Measurements from ENCODE around the gene ZNF469.

ZNF469 gene

GRCh38 chr16:88389621-88390160 is 6.9 kb downstream of the ZNF469 start:
- Histone ChIP-seq H3K4me3 (ENCODE audit: low read length) (no peak overlapping the region), H3K4me1 (ENCODE audit: control insufficient read depth, insufficient read depth, low read length) (no peaks in the 10 kb centered on the region), H3K27me3 (ENCODE audit: control insufficient read depth, insufficient read depth, low read length) (peaks cover 22% of the 10 kb centered on the region), H3K36me3 (ENCODE audit: control insufficient read depth, insufficient read depth, low read length) (no peaks in the 10 kb centered on the region), H3K27ac (ENCODE audit: low read depth, low read length) (no peak overlapping the region), H3K9ac (ENCODE audit: low read length) (no peak overlapping the region)

- Histone ChIP-seq H3K27ac (ENCODE audit: low read depth, low read length) (no peak overlapping the region), H3K4me3 (ENCODE audit: low read length) (no peak overlapping the region), H3K9ac (ENCODE audit: low read length) (no peak overlapping the region), H3K36me3 (ENCODE audit: control insufficient read depth, insufficient read depth, low read length) (no peaks in the 10 kb centered on the region), H3K4me1 (ENCODE audit: control insufficient read depth, insufficient read depth, low read length) (no peaks in the 10 kb centered on the region), H3K27me3 (ENCODE audit: control insufficient read depth, insufficient read depth, low read length) (peaks cover 18% of the 10 kb centered on the region)
Measured at GRCh38 chr16:88390265-88390664, 7.5 kb downstream of the ZNF469 start.

GRCh38 chr16:88390735-88391134 is 8.0 kb downstream of the ZNF469 start:
- Histone ChIP-seq H3K4me1 (ENCODE audit: control insufficient read depth, insufficient read depth, low read length) (no peaks in the 10 kb centered on the region), H3K36me3 (ENCODE audit: control insufficient read depth, insufficient read depth, low read length) (no peaks in the 10 kb centered on the region), H3K27me3 (ENCODE audit: control insufficient read depth, insufficient read depth, low read length) (peaks cover 14% of the 10 kb centered on the region), H3K9ac (ENCODE audit: low read length) (no peak overlapping the region), H3K4me3 (ENCODE audit: low read length) (no peak overlapping the region), H3K27ac (ENCODE audit: low read depth, low read length) (no peak overlapping the region)

- peaks cover 10% of the 10 kb centered on the region for H3K27me3 ChIP-seq (ENCODE audit: control insufficient read depth, insufficient read depth, low read length)
- no peaks in the 10 kb centered on the region for H3K4me1 ChIP-seq (ENCODE audit: control insufficient read depth, insufficient read depth, low read length)
Measured at GRCh38 chr16:88391144-88391850, 8.5 kb downstream of the ZNF469 start.

GRCh38 chr16:88392111-88392510 is 9.4 kb downstream of the ZNF469 start:
- H3K4me1 ChIP-seq (ENCODE audit: control insufficient read depth, insufficient read depth, low read length): no peaks in the 10 kb centered on the region
- no peak overlapping the region for H3K27ac ChIP-seq (ENCODE audit: low read depth, low read length)
- no peak overlapping the region for H3K4me3 ChIP-seq (ENCODE audit: low read length)
- no peak overlapping the region for H3K9ac ChIP-seq (ENCODE audit: low read length)
- peaks cover 9% of the 10 kb centered on the region for H3K27me3 ChIP-seq (ENCODE audit: control insufficient read depth, insufficient read depth, low read length)
- no peaks in the 10 kb centered on the region for H3K36me3 ChIP-seq (ENCODE audit: control insufficient read depth, insufficient read depth, low read length)

More at GRCh38 chr16:88391144-88391850, 8.5 kb downstream of the ZNF469 start:
- no peak overlapping the region for H3K9ac ChIP-seq (ENCODE audit: low read length)
- no peaks in the 10 kb centered on the region for H3K36me3 ChIP-seq (ENCODE audit: control insufficient read depth, insufficient read depth, low read length)
- H3K27ac ChIP-seq (ENCODE audit: low read depth, low read length): no peak overlapping the region
- H3K4me3 ChIP-seq (ENCODE audit: low read length): no peak overlapping the region

GRCh38 chr16:88392616-88393015 is 9.9 kb downstream of the ZNF469 start:
- Histone ChIP-seq H3K4me3 (ENCODE audit: low read length) (no peak overlapping the region), H3K9ac (ENCODE audit: low read length) (no peak overlapping the region), H3K27ac (ENCODE audit: low read depth, low read length) (no peak overlapping the region), H3K4me1 (ENCODE audit: control insufficient read depth, insufficient read depth, low read length) (no peaks in the 10 kb centered on the region), H3K27me3 (ENCODE audit: control insufficient read depth, insufficient read depth, low read length) (peaks cover 11% of the 10 kb centered on the region), H3K36me3 (ENCODE audit: control insufficient read depth, insufficient read depth, low read length) (no peaks in the 10 kb centered on the region)

GRCh38 chr16:88393034-88393433 is 10.3 kb downstream of the ZNF469 start:
- Histone ChIP-seq H3K9ac (ENCODE audit: low read length) (no peak overlapping the region), H3K27me3 (ENCODE audit: control insufficient read depth, insufficient read depth, low read length) (peaks cover 11% of the 10 kb centered on the region), H3K27ac (ENCODE audit: low read depth, low read length) (no peak overlapping the region)

GRCh38 chr16:88393571-88393970 is 10.8 kb downstream of the ZNF469 start:
- no peak overlapping the region for H3K27ac ChIP-seq (ENCODE audit: low read depth, low read length)
- H3K27me3 ChIP-seq (ENCODE audit: control insufficient read depth, insufficient read depth, low read length): peaks cover 11% of the 10 kb centered on the region
- no peaks in the 10 kb centered on the region for H3K36me3 ChIP-seq (ENCODE audit: control insufficient read depth, insufficient read depth, low read length)
- H3K4me3 ChIP-seq (ENCODE audit: low read length): no peak overlapping the region
- H3K9ac ChIP-seq (ENCODE audit: low read length): no peak overlapping the region
- no peaks in the 10 kb centered on the region for H3K4me1 ChIP-seq (ENCODE audit: control insufficient read depth, insufficient read depth, low read length)

More at GRCh38 chr16:88393034-88393433, 10.3 kb downstream of the ZNF469 start:
- no peaks in the 10 kb centered on the region for H3K4me1 ChIP-seq (ENCODE audit: control insufficient read depth, insufficient read depth, low read length)
- H3K4me3 ChIP-seq (ENCODE audit: low read length): no peak overlapping the region
- H3K36me3 ChIP-seq (ENCODE audit: control insufficient read depth, insufficient read depth, low read length): no peaks in the 10 kb centered on the region

GRCh38 chr16:88394426-88394825 is 11.7 kb downstream of the ZNF469 start:
- Histone ChIP-seq H3K4me3 (ENCODE audit: low read length) (no peak overlapping the region), H3K4me1 (ENCODE audit: control insufficient read depth, insufficient read depth, low read length) (no peaks in the 10 kb centered on the region), H3K36me3 (ENCODE audit: control insufficient read depth, insufficient read depth, low read length) (no peaks in the 10 kb centered on the region), H3K27me3 (ENCODE audit: control insufficient read depth, insufficient read depth, low read length) (peaks cover 11% of the 10 kb centered on the region), H3K9ac (ENCODE audit: low read length) (no peak overlapping the region), H3K27ac (ENCODE audit: low read depth, low read length) (no peak overlapping the region)

- H3K4me1 ChIP-seq (ENCODE audit: control insufficient read depth, insufficient read depth, low read length): no peaks in the 10 kb centered on the region
- peaks cover 5% of the 10 kb centered on the region for H3K27me3 ChIP-seq (ENCODE audit: control insufficient read depth, insufficient read depth, low read length)
- H3K27ac ChIP-seq (ENCODE audit: low read depth, low read length): no peak overlapping the region
- no peak overlapping the region for H3K9ac ChIP-seq (ENCODE audit: low read length)
- no peaks in the 10 kb centered on the region for H3K36me3 ChIP-seq (ENCODE audit: control insufficient read depth, insufficient read depth, low read length)
- H3K4me3 ChIP-seq (ENCODE audit: low read length): no peak overlapping the region
Measured at GRCh38 chr16:88395669-88396584, 13.2 kb downstream of the ZNF469 start.

GRCh38 chr16:88398170-88398873 is 15.6 kb downstream of the ZNF469 start:
- no peaks in the 10 kb centered on the region for H3K36me3 ChIP-seq (ENCODE audit: control insufficient read depth, insufficient read depth, low read length)
- no peak overlapping the region for H3K27ac ChIP-seq (ENCODE audit: low read depth, low read length)
- no peak overlapping the region for H3K9ac ChIP-seq (ENCODE audit: low read length)
- H3K4me1 ChIP-seq (ENCODE audit: control insufficient read depth, insufficient read depth, low read length): no peaks in the 10 kb centered on the region
- H3K4me3 ChIP-seq (ENCODE audit: low read length): no peak overlapping the region
- peaks cover 5% of the 10 kb centered on the region for H3K27me3 ChIP-seq (ENCODE audit: control insufficient read depth, insufficient read depth, low read length)

- Histone ChIP-seq H3K36me3 (ENCODE audit: control insufficient read depth, insufficient read depth, low read length) (no peaks in the 10 kb centered on the region), H3K27ac (ENCODE audit: low read depth, low read length) (no peak overlapping the region), H3K4me3 (ENCODE audit: low read length) (no peak overlapping the region), H3K9ac (ENCODE audit: low read length) (no peak overlapping the region), H3K27me3 (ENCODE audit: control insufficient read depth, insufficient read depth, low read length) (peaks cover 2% of the 10 kb centered on the region), H3K4me1 (ENCODE audit: control insufficient read depth, insufficient read depth, low read length) (no peaks in the 10 kb centered on the region)
Measured at GRCh38 chr16:88398874-88399178, 16.1 kb downstream of the ZNF469 start.
